ENCODE results near the gene SPACDR. TPM values are rescaled to one million over a fixed set of nuclear protein-coding genes. Genes with fewer than 3 reads are reported as not detected.

SPACDR gene
- total RNA-seq, 1 donor from 2014 or later = not detected

- Histone ChIP-seq H3K4me1 (peaks cover 16% of the 10 kb centered on the region), H3K27ac (no peak overlapping the region)
- H3K27ac Mint-ChIP-seq = peak overlapping the region; percentile 47
Measured at GRCh38 chr7:100472854-100473499, 8.9 kb upstream of the SPACDR start.

DNA sequence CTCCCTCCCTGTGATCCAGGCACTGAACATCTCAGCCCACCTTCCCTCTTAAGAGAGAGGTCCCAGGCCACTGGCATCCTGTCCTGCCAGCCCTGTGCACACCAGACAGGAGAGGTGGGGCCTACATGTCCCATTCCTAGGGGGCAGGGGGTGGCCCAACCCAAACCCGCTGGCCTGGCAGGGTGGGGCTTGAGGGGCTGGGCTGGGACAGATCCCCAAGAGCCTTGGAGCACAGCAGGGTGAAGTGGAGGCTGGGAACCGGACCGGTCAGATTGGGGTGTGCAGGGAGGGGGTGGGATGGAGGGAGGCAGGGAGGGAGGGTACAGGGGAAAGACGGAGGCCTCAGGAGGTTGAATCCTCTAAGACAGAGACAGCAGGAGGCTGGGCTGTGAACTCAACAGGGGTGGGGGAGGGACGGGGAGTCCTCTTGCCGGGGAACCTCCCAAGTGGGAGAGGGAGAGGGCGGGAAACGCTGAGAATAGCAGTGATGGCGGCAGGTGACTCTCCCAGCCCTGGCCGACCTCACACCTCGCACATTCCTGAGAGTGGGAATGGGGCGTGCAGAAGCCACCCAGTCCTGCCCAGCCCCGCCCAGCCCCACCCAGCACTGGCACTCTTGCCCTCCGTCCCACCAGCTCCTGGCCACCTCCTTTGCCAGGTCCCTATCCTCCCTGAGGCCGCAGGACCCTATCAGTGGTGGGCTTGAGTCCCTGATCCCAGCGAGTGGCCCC, 8.2 kb upstream of the SPACDR start:
- H3K4me3 ChIP-seq = no peak overlapping the region
- H3F3A ChIP-seq (ENCODE audit: low read depth) = no peaks in the 10 kb centered on the region
- no peaks in the 10 kb centered on the region for H3K36me3 ChIP-seq
- H3K27ac ChIP-seq = no peak overlapping the region
- H3K27me3 ChIP-seq = no peaks in the 10 kb centered on the region
- Mint-ChIP-seq H3K27me3 (ENCODE audit: insufficient read depth, low read depth) (peaks cover 4% of the 10 kb centered on the region), H3K27ac (peak overlapping the region; percentile 76), H3K4me3 (no peak overlapping the region), H3K4me1 (peaks cover 29% of the 10 kb centered on the region), H3K36me3 (no peaks in the 10 kb centered on the region), H3K9me3 (no peaks in the 10 kb centered on the region)
- H3K9ac ChIP-seq = no peak overlapping the region
- no peaks in the 10 kb centered on the region for H3K9me3 ChIP-seq (ENCODE audit: low read depth)
- no peak for TF ChIP-seq CTCF (IDR thresholded peaks at IDR 0.05)
- TF ChIP-seq EZH2 (IDR thresholded peaks at IDR 0.05) = no peak
- TF ChIP-seq EZH2phosphoT487 (IDR thresholded peaks at IDR 0.05) = no peak
- DNase-seq (ENCODE audit: low spot score) = no peak
- H2AFZ ChIP-seq (replicated peaks) = no peak overlapping the region
- H4K20me1 ChIP-seq (ENCODE audit: low read depth) = peaks cover 9% of the 10 kb centered on the region
- H3K4me1 ChIP-seq = peaks cover 10% of the 10 kb centered on the region
- no peaks in the 10 kb centered on the region for H3K79me2 ChIP-seq (ENCODE audit: low read depth)
- no peak overlapping the region for H3K4me2 ChIP-seq

More at GRCh38 chr7:100472854-100473499, 8.9 kb upstream of the SPACDR start:
- H3K9me3 ChIP-seq (ENCODE audit: low read depth) = no peaks in the 10 kb centered on the region
- Mint-ChIP-seq H3K36me3 (no peaks in the 10 kb centered on the region), H3K4me1 (peaks cover 29% of the 10 kb centered on the region), H3K27me3 (ENCODE audit: insufficient read depth, low read depth) (peaks cover 4% of the 10 kb centered on the region), H3K4me3 (no peak overlapping the region), H3K9me3 (no peaks in the 10 kb centered on the region)
- H3K27me3 ChIP-seq = no peaks in the 10 kb centered on the region
- no peak overlapping the region for H2AFZ ChIP-seq (replicated peaks)
- no peak overlapping the region for H3K4me3 ChIP-seq
- H3F3A ChIP-seq (ENCODE audit: low read depth) = no peaks in the 10 kb centered on the region
- H3K4me2 ChIP-seq = no peak overlapping the region
- no peaks in the 10 kb centered on the region for H3K36me3 ChIP-seq
- no peak for DNase-seq (ENCODE audit: low spot score)
- H4K20me1 ChIP-seq (ENCODE audit: low read depth) = peaks cover 9% of the 10 kb centered on the region
- TF ChIP-seq EZH2 (IDR thresholded peaks at IDR 0.05) (no peak), EZH2phosphoT487 (IDR thresholded peaks at IDR 0.05) (no peak), CTCF (IDR thresholded peaks at IDR 0.05) (no peak)
- peaks cover 6% of the 10 kb centered on the region for H3K79me2 ChIP-seq (ENCODE audit: low read depth)
- no peak overlapping the region for H3K9ac ChIP-seq

DNA sequence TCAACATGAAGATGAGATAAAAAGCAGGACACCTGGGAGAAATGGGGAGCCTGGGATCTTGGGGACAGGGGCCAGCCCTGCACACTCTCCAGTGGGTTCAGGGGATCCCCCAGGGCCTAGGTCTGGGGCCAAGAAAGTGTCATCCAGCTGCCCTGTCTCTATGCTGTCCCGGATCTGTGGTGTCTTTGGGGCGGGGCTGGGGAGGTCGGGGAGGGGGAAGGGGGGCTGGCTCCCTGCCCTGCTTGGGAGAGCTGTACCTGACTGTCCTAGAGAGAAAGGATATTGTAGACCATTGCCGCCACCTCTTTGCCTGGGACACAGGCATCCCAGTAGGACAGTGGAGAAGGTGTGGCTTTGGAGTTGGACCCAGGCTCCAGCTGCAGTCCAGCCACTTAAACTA, 7.0 kb upstream of the SPACDR start:
- no peaks in the 10 kb centered on the region for H3K79me2 ChIP-seq (ENCODE audit: low read depth)
- no peak overlapping the region for H3K27ac ChIP-seq
- H3K4me2 ChIP-seq = no peak overlapping the region
- Mint-ChIP-seq H3K9me3 (no peaks in the 10 kb centered on the region), H3K27me3 (ENCODE audit: insufficient read depth, low read depth) (peaks cover 7% of the 10 kb centered on the region), H3K27ac (peak overlapping the region; percentile 66), H3K4me1 (peaks cover 22% of the 10 kb centered on the region), H3K4me3 (no peak overlapping the region), H3K36me3 (no peaks in the 10 kb centered on the region)
- no peak overlapping the region for H2AFZ ChIP-seq (replicated peaks)
- H4K20me1 ChIP-seq (ENCODE audit: low read depth) = peaks cover 7% of the 10 kb centered on the region
- H3F3A ChIP-seq (ENCODE audit: low read depth) = no peaks in the 10 kb centered on the region
- no peak overlapping the region for H3K9ac ChIP-seq
- no peaks in the 10 kb centered on the region for H3K9me3 ChIP-seq (ENCODE audit: low read depth)
- no peak overlapping the region for H3K4me3 ChIP-seq
- TF ChIP-seq EZH2phosphoT487 (IDR thresholded peaks at IDR 0.05) (no peak), EZH2 (IDR thresholded peaks at IDR 0.05) (no peak), CTCF (IDR thresholded peaks at IDR 0.05) (no peak)
- H3K36me3 ChIP-seq = no peaks in the 10 kb centered on the region
- peaks cover 7% of the 10 kb centered on the region for H3K4me1 ChIP-seq
- H3K27me3 ChIP-seq = no peaks in the 10 kb centered on the region
- DNase-seq (ENCODE audit: low spot score) = no peak

Data from neural progenitor cell (in vitro differentiated cells).